Left ventricle myocardium inferior (tissue), 1 donor: ENCODE data around the gene F7. TPM values are rescaled to one million over a fixed set of nuclear protein-coding genes. Genes with fewer than 3 reads are reported as not detected.
A peak's percentile ranks its signal among the peaks of the same experiment; 100 is the strongest.

Source experiments
- DNase-seq: peaks from one replicate; pipeline ENCODE4 v3.0.0-alpha.2; 2020
- H3K27ac ChIP-seq: fragments of 200-600 bp; replicated peaks from 2 replicates; pipeline ENCODE4 v1.8.0; 2021
- H3K27me3 ChIP-seq: fragments of 200-600 bp; 2 replicates; pipeline ENCODE4 v1.8.0; 2021; ENCODE audit warnings: low read depth
- H3K36me3 ChIP-seq: fragments of 200-600 bp; 2 replicates; pipeline ENCODE4 v1.8.0; 2021
- H3K4me1 ChIP-seq: fragments of 200-600 bp; 2 replicates; pipeline ENCODE4 v1.8.0; 2021
- H3K4me3 ChIP-seq: fragments of 200-600 bp; 2 replicates; pipeline ENCODE4 v1.8.0; 2021; ENCODE audit warnings: mild to moderate bottlenecking, moderate library complexity
- H3K9me3 ChIP-seq: fragments of 200-600 bp; replicated peaks from 2 replicates; pipeline ENCODE4 v1.8.0; 2021
- intact Hi-C: fragments of 100-400 bp; cut with micrococcal nuclease; formaldehyde crosslinking; loops from one replicate; pipeline ENCODE4 v1.11.0; 2022
- total RNA-seq: library from RNA; stranded (reverse); fragmentation: NEBNext Ultra II Directional; extraction: Animal tissue kit (Norgen Biotek cat#: 25700); gene quantifications from one replicate; pipeline ENCODE4 v1.2.1, GENCODE V29; 2021
- TF ChIP-seq, protein P1 (sequence below): fragments of 200-600 bp; IDR thresholded peaks from 2 replicates; pipeline ENCODE4 v1.8.0; 2021; ENCODE audit warnings: antibody characterized with exemption, mild to moderate bottlenecking, borderline replicate concordance
- donor health status: DM: no; HTN: yes; CAD: no; lungs with severe emphysema.

F7 gene
- total RNA-seq, 1 donor from 2014 or later, result not detected

DNA sequence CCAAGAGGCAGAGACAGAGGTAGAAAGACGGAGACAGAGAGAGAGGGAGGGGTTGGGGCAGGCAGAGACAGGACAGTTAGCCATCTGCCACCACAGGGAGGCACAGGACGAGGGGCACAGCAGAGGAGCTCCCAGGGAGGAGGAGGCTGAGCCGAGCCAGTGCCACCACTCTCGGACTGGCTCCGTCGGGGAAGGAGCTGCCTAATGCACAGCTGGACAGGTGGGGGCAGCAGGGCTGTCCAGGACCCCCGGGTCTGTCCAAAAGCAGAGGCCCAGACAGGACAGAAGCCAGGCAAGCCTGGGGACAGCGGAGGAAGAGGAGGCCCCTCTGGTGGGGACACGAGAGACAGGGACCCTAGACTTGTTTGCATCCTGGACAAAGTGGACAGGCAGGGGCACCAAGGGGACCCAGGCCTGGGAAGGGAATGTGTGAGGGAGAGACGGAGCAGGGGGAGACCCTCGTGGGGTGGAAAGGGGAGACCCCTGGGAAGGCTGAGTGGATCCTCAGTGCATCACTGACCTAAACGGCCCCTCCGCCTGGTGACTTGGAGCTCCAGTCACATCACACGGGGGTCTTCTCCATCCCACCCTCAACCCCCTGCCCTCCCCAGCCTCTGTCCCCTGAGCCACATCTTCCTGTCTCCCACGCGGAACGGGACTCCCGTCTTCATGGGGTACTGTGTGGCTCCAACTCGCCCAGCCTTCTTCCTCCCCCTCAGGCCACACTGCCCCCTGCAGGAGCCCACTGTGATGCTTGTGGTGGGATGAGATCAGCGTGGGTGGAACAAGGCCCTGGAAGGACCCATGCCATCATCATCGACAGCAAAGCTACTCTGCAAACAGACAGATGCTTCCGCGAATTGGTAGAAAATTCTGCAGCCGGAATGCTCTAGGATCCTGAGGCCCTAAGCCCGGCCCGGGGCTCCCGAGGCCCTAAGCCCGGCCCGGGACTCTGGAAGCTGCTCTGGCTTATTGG, 17.9 kb downstream of the F7 start:
- H3K36me3 ChIP-seq, result no peaks in the 10 kb centered on the region
- TF ChIP-seq, protein P1, sequence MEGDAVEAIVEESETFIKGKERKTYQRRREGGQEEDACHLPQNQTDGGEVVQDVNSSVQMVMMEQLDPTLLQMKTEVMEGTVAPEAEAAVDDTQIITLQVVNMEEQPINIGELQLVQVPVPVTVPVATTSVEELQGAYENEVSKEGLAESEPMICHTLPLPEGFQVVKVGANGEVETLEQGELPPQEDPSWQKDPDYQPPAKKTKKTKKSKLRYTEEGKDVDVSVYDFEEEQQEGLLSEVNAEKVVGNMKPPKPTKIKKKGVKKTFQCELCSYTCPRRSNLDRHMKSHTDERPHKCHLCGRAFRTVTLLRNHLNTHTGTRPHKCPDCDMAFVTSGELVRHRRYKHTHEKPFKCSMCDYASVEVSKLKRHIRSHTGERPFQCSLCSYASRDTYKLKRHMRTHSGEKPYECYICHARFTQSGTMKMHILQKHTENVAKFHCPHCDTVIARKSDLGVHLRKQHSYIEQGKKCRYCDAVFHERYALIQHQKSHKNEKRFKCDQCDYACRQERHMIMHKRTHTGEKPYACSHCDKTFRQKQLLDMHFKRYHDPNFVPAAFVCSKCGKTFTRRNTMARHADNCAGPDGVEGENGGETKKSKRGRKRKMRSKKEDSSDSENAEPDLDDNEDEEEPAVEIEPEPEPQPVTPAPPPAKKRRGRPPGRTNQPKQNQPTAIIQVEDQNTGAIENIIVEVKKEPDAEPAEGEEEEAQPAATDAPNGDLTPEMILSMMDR, result peak; percentile 23
- intact Hi-C loops, result no loop called here
- H3K4me3 ChIP-seq, result peak overlapping the region; percentile 56
- no peak for DNase-seq
- no peaks in the 10 kb centered on the region for H3K27me3 ChIP-seq
- H3K4me1 ChIP-seq, result peaks cover 12% of the 10 kb centered on the region
- no peaks in the 10 kb centered on the region for H3K9me3 ChIP-seq
- H3K27ac ChIP-seq, result peak overlapping the region; percentile 60

GRCh38 chr13:113124211-113124970, 18.8 kb downstream of the F7 start:
- Histone ChIP-seq H3K27me3 (peaks cover 8% of the 10 kb centered on the region), H3K9me3 (no peaks in the 10 kb centered on the region), H3K4me1 (peaks cover 12% of the 10 kb centered on the region), H3K4me3 (no peak overlapping the region), H3K36me3 (no peaks in the 10 kb centered on the region), H3K27ac (no peak overlapping the region)
- intact Hi-C loops, result no loop called here
- DNase-seq, result no peak
- TF ChIP-seq, protein P1, result no peak

DNA sequence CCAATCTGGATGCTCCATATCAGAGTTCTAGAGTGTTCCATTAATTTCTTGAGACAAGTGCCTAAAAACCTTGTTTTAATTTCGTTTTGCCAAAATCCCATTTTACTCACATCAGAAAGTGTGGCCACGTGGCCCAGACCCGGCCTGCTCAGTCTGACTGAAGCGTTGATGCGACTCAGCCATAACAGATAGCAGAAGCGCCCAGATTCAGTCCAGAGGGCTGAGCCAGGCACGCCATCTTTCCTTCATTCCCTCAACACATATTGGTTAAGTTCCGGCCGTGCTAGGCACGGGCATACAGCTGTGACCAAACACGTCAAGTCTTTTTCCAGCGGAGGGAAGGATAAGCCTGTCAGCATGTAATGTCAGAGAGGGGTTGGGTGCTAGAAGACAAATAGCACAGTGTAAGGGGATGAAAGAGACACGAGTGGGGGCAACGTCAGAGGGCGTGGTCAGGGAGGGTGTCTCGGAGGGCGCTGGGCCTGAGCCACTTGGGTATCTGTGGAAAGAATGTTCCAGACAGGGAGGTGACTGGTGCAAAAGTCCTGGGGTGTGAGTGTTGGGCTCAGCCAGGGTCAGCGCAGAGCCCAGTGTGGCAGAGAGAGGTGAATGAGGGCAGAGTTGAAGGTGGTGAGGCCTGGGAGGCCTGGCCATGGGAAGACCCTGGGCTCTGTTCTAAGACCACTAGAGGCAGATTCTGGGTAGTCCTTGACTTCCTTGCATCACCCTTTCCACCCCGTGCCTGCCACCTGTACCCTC, 20.1 kb downstream of the F7 start:
- Histone ChIP-seq H3K27ac (no peak overlapping the region), H3K36me3 (no peaks in the 10 kb centered on the region), H3K9me3 (no peaks in the 10 kb centered on the region), H3K4me1 (peaks cover 18% of the 10 kb centered on the region), H3K4me3 (no peak overlapping the region), H3K27me3 (peaks cover 17% of the 10 kb centered on the region)
- intact Hi-C loops, result no loop called here
- TF ChIP-seq, protein P1, result no peak
- no peak for DNase-seq

GRCh38 chr13:113126265-113127150, 20.9 kb downstream of the F7 start:
- Histone ChIP-seq H3K4me3 (no peak overlapping the region), H3K36me3 (no peaks in the 10 kb centered on the region), H3K27me3 (peaks cover 17% of the 10 kb centered on the region), H3K4me1 (peaks cover 18% of the 10 kb centered on the region), H3K27ac (no peak overlapping the region), H3K9me3 (no peaks in the 10 kb centered on the region)
- intact Hi-C loops, result no loop called here
- DNase-seq, result no peak
- TF ChIP-seq, protein P1, result no peak
